HT1080 (cell line): Measurements from ENCODE around the gene IGF1. TPM values are rescaled to one million over a fixed set of nuclear protein-coding genes. Genes with fewer than 3 reads are reported as not detected.
"Not testable (repeated sequence)": the region's sequence is repeated elsewhere in the genome, so short reads cannot be mapped to it uniquely, and the experiment has no call there.

ENCODE experiments used
- DNase-seq: peaks from one replicate; pipeline ENCODE4 v3.0.0-alpha.2; 2015; ENCODE audit warnings: low read depth
- total RNA-seq: library from RNA; depleted of rRNA; stranded (reverse); fragments of >200 nt; shearing (Covaris generic); gene quantifications from 2 replicates; pipeline ENCODE4 v1.2.3, GENCODE V29; 2014

The IGF1 gene
- total RNA-seq, 1 experiment from 2014 or later, result not detected

- DNase-seq, result no peak
Observed at GRCh38 chr12:102390068-102390467, 90.3 kb downstream of the IGF1 start.

GRCh38 chr12:102388469-102388868, 91.9 kb downstream of the IGF1 start:
- DNase-seq, result no peak

- DNase-seq, result no peak
Observed at GRCh38 chr12:102385343-102385742, 95.0 kb downstream of the IGF1 start.

- DNase-seq, result no peak
Observed at GRCh38 chr12:102379346-102380162, 100.8 kb downstream of the IGF1 start.

- no peak for DNase-seq
Observed at GRCh38 chr12:102376781-102377180, 103.6 kb downstream of the IGF1 start.

- DNase-seq, result no peak
Observed at GRCh38 chr12:102376181-102376747, 104.1 kb downstream of the IGF1 start.

- peak; percentile 30 for DNase-seq
Observed at GRCh38 chr12:102374190-102374589, 106.2 kb downstream of the IGF1 start.

GRCh38 chr12:102372087-102372486, 108.3 kb downstream of the IGF1 start:
- DNase-seq, result peak; percentile 2

- DNase-seq, result no peak
Observed at GRCh38 chr12:102371165-102371564, 109.2 kb downstream of the IGF1 start.

GRCh38 chr12:102369876-102370275, 110.5 kb downstream of the IGF1 start:
- no peak for DNase-seq

GRCh38 chr12:102365365-102365764, 115.0 kb downstream of the IGF1 start:
- no peak for DNase-seq

- no peak for DNase-seq
Observed at GRCh38 chr12:102364709-102365108, 115.7 kb downstream of the IGF1 start.

GRCh38 chr12:102356690-102357089, 123.7 kb downstream of the IGF1 start:
- DNase-seq, result no peak

GRCh38 chr12:102354281-102354680, 126.1 kb downstream of the IGF1 start:
- not testable (repeated sequence) for DNase-seq

GRCh38 chr12:102351322-102351721, 129.0 kb downstream of the IGF1 start:
- DNase-seq, result no peak

- DNase-seq, result no peak
Observed at GRCh38 chr12:102350070-102350469, 130.3 kb downstream of the IGF1 start.

- DNase-seq, result no peak
Observed at GRCh38 chr12:102349079-102349478, 131.3 kb downstream of the IGF1 start.

- no peak for DNase-seq
Observed at GRCh38 chr12:102347811-102348210, 132.6 kb downstream of the IGF1 start.
